ENCODE data around the gene GRIA2. TPM values are rescaled to one million over a fixed set of nuclear protein-coding genes. Genes with fewer than 3 reads are reported as not detected.

GRIA2 gene
- total RNA-seq, 6 donors from 2014 or later = not detected

DNA sequence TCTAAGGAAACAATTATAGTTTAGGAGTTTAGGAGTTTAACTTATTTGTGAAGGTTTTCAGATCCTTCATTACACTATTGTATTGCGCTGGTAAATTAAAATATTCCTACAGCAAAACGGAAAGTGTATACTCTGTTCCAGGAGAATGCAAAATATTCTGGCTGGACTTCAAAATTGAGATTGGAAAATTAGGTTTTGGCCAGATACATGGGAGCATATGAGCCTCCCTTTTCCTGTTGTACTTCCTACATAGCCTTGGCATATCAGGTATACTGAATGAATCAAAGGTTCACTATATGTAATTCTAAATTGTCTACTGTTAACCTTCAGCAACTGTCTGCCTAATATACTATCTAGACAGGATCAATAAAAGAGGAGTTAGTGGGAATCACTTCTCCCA is 25.2 kb upstream of the GRIA2 start:
- no peak for DNase-seq
- 92 to 96% methylated on average over 2 of the region's 2 CpGs for WGBS, 2 donors
- TF ChIP-seq POLR2A (IDR thresholded peaks at IDR 0.05) = no peak
- TF ChIP-seq POLR2AphosphoS5 (IDR thresholded peaks at IDR 0.05) = no peak
- TF ChIP-seq, protein P1, sequence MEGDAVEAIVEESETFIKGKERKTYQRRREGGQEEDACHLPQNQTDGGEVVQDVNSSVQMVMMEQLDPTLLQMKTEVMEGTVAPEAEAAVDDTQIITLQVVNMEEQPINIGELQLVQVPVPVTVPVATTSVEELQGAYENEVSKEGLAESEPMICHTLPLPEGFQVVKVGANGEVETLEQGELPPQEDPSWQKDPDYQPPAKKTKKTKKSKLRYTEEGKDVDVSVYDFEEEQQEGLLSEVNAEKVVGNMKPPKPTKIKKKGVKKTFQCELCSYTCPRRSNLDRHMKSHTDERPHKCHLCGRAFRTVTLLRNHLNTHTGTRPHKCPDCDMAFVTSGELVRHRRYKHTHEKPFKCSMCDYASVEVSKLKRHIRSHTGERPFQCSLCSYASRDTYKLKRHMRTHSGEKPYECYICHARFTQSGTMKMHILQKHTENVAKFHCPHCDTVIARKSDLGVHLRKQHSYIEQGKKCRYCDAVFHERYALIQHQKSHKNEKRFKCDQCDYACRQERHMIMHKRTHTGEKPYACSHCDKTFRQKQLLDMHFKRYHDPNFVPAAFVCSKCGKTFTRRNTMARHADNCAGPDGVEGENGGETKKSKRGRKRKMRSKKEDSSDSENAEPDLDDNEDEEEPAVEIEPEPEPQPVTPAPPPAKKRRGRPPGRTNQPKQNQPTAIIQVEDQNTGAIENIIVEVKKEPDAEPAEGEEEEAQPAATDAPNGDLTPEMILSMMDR (IDR thresholded peaks at IDR 0.05) = no peak
- no peak for TF ChIP-seq EP300 (IDR thresholded peaks at IDR 0.05)
- Histone ChIP-seq H3K36me3 (no peaks in the 10 kb centered on the region), H3K27ac (no peak overlapping the region), H3K27me3 (no peaks in the 10 kb centered on the region), H3K4me1 (no peaks in the 10 kb centered on the region), H3K9me3 (no peaks in the 10 kb centered on the region), H3K4me3 (no peak overlapping the region)
- no peak for ATAC-seq (ENCODE audit: low FRiP score in 2 of 2)

DNA sequence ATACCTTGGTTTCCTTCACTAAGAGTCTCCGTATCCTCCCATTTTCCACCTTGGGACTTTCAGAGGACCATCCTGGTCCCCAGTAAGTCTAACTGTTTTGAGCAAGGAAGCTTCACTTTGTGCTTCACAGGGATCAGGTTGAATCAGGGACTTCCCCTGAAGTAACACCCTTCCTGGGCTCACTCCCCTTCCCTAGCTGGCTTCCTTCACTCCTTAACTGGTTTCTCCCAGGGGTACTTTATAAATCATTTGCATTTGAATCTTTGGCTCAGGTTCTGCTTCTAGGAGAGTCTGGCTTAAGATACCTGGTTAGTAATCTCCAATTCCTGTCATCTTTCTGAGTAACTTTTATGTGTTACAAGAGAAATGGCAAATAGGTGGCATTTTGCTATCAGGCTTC is 24.5 kb upstream of the GRIA2 start:
- Histone ChIP-seq H3K27ac (no peak overlapping the region), H3K4me1 (no peaks in the 10 kb centered on the region), H3K36me3 (no peaks in the 10 kb centered on the region), H3K27me3 (no peaks in the 10 kb centered on the region), H3K9me3 (no peaks in the 10 kb centered on the region), H3K4me3 (no peak overlapping the region)
- TF ChIP-seq POLR2AphosphoS5 (IDR thresholded peaks at IDR 0.05) (no peak), POLR2A (IDR thresholded peaks at IDR 0.05) (no peak), EP300 (IDR thresholded peaks at IDR 0.05) (no peak)
- TF ChIP-seq, protein P1 (IDR thresholded peaks at IDR 0.05) = no peak
- WGBS, 2 donors = 96 to 100% methylated on average over 1 of the region's 1 CpG
- DNase-seq = no peak
- no peak for ATAC-seq (ENCODE audit: low FRiP score in 2 of 2)

DNA sequence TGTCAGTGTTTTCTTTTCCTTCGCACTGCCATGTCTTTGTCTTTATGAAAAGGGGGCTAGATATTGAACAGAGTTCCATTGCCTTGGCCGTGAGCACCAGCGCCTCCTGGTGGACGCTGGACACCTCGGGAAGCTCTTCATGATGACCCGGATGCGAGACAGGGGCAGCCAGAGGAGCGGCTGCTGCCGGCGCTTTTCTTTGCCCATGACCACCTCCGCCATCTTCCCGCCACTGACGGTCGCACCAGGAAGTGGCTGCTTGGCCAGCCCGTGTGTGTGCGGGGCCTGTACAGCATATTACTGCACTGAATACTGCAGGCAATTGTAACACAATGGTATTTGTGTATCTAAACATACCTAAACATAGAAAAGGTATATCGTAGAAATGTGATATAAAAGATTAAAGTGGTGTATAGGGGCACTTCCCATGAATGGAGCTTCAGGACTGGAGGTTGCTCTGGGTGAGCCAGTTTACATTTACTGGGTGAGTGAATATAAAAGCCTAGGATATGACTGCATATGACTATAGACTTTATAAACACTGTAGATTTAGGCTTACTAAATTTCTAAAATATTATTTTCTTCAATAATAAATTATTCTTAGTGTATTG is 15.8 kb upstream of the GRIA2 start:
- Histone ChIP-seq H3K4me3 (no peak overlapping the region), H3K9me3 (no peaks in the 10 kb centered on the region), H3K27ac (no peak overlapping the region), H3K36me3 (no peaks in the 10 kb centered on the region), H3K4me1 (no peaks in the 10 kb centered on the region), H3K27me3 (no peaks in the 10 kb centered on the region)
- DNase-seq (peak; percentile 43 to 69), ATAC-seq (ENCODE audit: low FRiP score in 2 of 2) (peak in 1 of 2 donors; percentile 35)
- TF ChIP-seq POLR2AphosphoS5 (IDR thresholded peaks at IDR 0.05) = no peak
- TF ChIP-seq EP300 (IDR thresholded peaks at IDR 0.05) = no peak
- TF ChIP-seq, protein P1 (IDR thresholded peaks at IDR 0.05) = peak in 4 of 6 experiments; percentile 16 to 37 (median 31)
- WGBS, 2 donors = 78 to 82% methylated on average over 17 of the region's 17 CpGs

DNA sequence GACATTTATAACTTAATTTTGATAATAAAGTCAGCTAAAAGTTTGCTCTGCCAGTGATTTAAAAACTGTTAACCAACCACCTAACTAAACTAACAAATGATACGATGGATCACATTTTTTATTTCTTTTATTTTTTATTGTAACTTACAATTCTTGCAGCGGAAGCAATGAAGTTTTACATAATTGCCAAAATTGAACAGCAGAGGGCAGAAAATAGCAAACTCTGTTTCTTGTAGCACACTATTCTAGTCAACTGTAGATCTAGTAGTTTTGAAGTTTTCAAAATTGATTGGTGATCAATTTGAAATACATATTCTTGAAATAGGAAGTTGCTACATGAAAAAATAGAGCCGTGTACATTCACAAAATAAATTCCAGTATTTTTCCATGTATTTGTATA is 2.8 kb upstream of the GRIA2 start:
- no peaks in the 10 kb centered on the region for H3K9me3 ChIP-seq
- WGBS, 2 donors = 25 to 38% methylated on average over 3 of the region's 3 CpGs
- DNase-seq (no peak), ATAC-seq (ENCODE audit: low FRiP score in 2 of 2) (no peak)
- TF ChIP-seq, protein P1 (IDR thresholded peaks at IDR 0.05) = peak in 1 of 6 experiments; percentile 23
- TF ChIP-seq POLR2A (IDR thresholded peaks at IDR 0.05) = no peak
- no peak for TF ChIP-seq EP300 (IDR thresholded peaks at IDR 0.05)
- TF ChIP-seq POLR2AphosphoS5 (IDR thresholded peaks at IDR 0.05) = no peak
- no peaks in the 10 kb centered on the region for H3K36me3 ChIP-seq
- H3K27ac ChIP-seq = no peak overlapping the region
- no peak overlapping the region for H3K4me3 ChIP-seq
- peaks cover 8 to 19% (median 9%) of the 10 kb centered on the region in 4 donors for H3K4me1 ChIP-seq
- H3K27me3 ChIP-seq = peaks cover 0 to 16% (median 8%) of the 10 kb centered on the region in 4 donors

All from upper lobe of left lung (tissue), 6 donors.